Cardiac septum (tissue), 1 donor: ENCODE results near the gene SLC4A1. TPM values are rescaled to one million over a fixed set of nuclear protein-coding genes. Genes with fewer than 3 reads are reported as not detected.

Experiments
- DNase-seq: peaks from one replicate; pipeline ENCODE4 v3.0.0-alpha.2; 2020; ENCODE audit warnings: low spot score
- intact Hi-C: fragments of 100-400 bp; cut with DNase I; formaldehyde crosslinking; loops from one replicate; pipeline ENCODE4 v1.14.0; 2022
- total RNA-seq: library from RNA; stranded (reverse); fragmentation: NEBNext Ultra II Directional; extraction: Animal tissue kit (Norgen Biotek cat#: 25700); gene quantifications from one replicate; pipeline ENCODE4 v1.2.1, GENCODE V29; 2021
- donor health status: DM: no; HTN: no; CAD: no.

SLC4A1 gene
- total RNA-seq, 1 donor from 2014 or later: 4.0 TPM

DNA sequence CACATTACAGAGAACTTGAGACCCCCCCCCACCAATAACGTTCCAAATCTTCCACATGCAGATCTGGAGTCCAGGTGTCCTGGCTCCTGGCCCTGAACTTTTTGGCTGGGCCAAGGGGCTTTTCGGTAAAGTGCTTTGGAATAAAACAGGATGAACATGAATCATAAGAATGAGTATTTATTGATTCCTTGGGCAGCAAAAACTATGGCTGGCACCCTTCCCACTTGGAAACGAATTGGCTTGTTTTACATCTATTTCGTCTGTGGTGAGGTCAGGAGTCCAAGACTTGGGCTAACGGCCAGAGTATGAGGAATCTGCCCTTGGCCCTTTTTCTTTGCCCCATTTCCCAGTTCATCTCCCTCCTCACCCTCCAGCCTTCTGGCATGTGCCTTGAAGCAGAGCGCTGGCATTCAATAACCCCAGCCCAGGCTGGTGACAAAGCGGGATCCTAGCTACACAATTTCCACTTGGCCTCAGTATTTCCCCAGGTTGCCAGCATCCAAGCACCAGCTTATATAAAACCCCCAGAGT lies 44.3 kb downstream of the SLC4A1 start:
- DNase-seq: no peak
- intact Hi-C loops: no loop called here

DNA sequence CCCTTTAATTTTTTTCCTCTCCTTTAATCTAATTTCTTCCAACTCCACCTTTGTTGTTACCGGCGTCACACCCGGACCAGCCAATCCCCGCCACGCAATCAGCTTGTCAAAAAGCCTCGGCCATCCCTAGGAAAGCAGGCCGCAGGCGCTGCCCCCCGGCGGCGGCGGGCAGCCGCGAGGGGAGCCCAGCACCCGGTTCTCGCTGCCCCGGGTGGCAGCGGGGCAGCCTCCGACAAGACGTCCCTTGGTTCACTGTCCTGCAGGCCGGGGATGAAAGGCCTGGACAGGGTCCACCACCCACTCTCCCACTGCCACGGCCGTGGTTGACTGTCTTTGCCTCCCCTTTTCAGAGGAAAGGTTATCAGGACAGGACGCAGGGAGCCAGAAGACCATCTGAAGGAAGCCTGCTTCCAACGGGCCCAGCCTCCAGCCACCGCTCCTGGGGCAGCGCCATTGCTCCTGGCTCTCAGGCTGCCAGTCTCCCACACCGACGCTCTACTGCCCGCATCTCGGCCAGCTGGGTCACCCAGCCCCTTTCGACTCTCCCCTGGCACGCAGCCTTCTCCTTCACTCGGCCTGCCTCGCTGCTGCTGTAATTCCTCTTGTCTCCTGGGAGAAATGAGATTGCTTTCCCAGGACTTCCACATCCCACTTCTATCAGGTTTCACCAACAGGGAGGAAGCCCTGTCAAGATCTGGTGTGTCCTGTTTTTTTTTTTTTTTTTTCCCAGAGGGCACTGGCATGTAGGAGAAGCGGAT lies 45.6 kb downstream of the SLC4A1 start:
- DNase-seq: peak; percentile 89
- intact Hi-C loops: no loop called here

DNA sequence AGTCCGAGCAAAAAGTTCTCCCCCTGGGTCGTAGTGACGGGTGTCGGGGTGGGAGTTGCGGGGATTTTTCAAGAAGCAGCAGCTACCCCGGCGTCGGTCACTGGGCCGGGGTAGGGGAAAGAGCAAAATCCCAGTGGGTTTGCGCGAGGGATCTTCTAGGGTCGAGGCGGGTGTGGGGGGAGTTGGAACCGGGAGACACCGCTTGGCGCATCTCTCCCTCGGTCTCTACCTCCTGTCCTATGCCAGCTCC lies 46.1 kb downstream of the SLC4A1 start:
- intact Hi-C loops: loop anchor here (2.0 kb wide), 1 partner anchor 57 kb away; no protein-coding TSS in a partner anchor
- no peak for DNase-seq

DNA sequence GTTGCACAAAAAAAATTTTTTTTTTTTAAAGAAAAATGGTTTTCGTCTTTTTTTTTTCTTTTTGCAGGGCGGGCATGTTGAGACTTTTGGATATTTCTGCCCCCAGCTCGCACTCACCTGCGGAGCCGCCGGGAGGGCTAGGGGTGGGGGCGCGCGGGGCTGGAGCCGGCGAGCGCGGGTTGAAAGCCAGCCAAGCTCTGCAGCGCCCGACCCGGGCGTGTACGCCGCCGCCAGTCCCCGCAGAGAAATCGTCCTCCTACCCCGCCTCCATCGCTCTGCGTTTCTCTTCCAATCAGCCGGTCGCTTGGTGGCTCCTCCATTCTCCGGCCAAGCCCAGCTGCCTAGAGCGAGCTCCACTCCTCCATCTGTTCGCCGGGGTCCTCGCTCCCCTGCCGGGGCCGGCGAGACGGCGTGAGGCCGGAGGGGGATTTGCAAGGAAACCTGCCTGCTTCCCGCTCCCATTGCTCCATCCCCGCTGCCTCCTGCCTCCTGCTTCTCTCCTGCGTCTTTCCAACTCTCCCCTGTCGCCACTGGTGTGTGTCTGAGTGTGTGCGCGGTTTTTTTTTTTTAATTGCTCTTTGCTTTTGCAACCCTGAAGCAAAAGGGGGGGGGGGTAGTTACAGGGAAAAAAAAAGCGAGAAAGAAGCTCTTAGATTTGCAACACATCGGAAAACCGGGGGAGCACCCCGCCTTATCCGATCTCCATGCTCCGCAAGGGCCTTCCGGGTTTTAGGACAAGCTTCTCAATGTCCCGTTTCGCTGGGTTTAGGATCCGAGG lies 46.7 kb downstream of the SLC4A1 start:
- DNase-seq: peak; percentile 87

DNA sequence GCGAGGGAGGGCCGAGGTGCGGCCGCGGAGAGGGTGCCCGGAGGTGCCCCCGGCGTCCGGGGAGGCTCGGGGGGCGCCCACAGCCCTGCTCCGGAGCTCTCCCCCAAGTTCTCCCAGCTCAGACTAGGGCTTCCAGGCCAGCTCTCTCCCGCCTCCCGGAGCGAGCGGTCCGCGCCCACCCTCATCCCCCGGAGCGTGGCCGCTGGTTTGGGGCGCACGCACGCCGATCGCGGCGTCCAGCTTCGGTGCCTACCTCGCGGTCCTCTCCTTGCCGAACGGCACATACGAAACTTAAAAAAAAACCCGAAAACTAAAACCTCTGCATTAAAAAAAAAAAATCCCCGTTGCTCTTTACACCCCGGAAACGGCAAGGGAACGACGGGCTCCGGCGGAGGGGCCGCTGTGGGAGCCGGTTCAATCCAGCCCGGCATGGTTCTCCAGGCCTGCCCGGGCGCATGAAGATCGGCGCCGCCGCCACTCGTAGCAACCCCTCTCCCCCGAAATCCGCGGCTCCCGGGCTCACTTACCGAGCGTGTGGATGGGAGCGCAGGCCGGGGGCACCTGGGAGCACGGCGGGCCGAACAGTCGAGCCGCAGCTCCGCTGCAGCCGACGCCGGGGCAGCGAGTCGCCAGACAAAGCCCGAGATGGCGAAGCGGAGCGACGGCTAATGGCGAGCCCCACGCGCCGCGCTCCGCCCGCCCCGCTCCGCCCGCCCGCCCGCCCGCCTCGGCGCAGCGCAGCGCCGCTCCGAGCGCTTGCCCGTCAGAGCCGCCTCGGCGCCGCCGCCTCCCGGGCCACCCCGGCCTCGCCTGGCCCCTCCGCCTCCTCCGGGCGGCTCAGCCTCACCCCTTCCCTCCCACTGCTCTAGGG lies 47.5 kb downstream of the SLC4A1 start:
- intact Hi-C loops: loop anchor here (2.0 kb wide), 1 partner anchor 58 kb away; no protein-coding TSS in a partner anchor
- no peak for DNase-seq

More for the DNA sequence above, 46.7 kb downstream of the SLC4A1 start:
- intact Hi-C loops: loop anchor here (2.0 kb wide), 1 partner anchor 58 kb away; no protein-coding TSS in a partner anchor

DNA sequence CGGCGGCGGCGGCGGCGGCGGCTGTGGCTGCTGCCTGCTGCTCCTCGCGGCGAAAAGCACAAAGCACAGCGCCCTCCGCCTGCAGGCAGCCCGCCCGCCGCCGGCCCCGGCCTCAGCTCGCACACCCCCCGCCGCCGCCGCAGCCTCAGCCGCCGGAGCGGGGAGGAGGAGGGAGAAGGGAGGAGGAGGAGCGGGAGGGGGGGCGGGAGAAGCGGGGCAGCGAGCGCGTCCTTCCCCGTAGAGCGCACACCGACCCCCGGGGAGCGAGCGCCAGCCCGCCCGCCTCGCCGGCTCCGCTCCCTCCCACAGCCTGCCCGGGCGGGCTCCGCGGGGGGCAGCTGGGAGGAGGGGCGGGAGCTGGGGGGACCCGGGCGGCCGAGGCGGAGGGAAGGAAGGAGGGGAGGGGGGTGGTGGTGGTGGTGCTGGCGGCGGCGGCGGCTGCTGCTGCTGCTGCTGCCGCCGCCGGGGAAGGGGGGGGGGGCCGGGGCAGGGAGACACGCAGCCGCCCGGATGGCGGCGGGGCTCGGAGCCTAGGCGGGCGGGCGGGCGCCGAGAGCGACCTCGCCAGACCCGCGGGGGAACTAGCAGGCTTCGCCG lies 48.2 kb downstream of the SLC4A1 start, which contains the start of gene UBTF:
Gene UBTF (minus strand): TSS at position 60 of the 597 bp plus-strand sequence. CDS start 1,446 bp downstream, outside the sequence.
- intact Hi-C loops: loop anchor here (2.0 to 10.0 kb wide), 2 partner anchors 59 to 285 kb away; partner anchors contain the start of gene GPATCH8
- DNase-seq: peak; percentile 84

DNA sequence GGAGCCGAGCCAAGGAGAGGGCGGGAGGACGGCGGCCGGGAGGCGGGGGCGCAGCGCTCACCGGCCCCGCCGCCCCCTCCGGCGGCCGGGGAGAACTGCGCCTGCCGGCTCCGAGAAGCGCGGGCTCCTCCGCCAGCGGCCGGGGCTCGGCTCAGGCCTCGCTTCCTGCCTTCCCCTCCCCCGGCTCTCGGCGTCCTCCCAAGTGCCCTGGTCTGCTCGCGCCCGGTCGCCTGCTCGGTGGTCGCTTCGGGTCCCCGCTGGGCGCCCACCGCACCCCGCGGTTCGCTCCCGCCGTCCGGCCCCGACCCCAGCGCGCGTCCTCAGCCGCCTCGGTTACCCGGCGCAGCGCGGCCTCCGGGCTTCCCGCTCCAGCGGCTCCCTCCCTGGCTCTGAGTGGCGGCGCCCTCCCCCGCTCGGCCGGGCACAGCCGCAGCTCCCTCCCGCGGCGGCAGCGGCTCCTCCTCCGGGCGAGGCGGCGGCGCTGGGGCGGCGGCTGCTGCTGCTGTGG lies 48.8 kb downstream of the SLC4A1 start:
- intact Hi-C loops: loop anchor here (10.0 kb wide), 1 partner anchor 286 kb away; the partner anchor contains the start of gene GPATCH8
- DNase-seq: no peak

DNA sequence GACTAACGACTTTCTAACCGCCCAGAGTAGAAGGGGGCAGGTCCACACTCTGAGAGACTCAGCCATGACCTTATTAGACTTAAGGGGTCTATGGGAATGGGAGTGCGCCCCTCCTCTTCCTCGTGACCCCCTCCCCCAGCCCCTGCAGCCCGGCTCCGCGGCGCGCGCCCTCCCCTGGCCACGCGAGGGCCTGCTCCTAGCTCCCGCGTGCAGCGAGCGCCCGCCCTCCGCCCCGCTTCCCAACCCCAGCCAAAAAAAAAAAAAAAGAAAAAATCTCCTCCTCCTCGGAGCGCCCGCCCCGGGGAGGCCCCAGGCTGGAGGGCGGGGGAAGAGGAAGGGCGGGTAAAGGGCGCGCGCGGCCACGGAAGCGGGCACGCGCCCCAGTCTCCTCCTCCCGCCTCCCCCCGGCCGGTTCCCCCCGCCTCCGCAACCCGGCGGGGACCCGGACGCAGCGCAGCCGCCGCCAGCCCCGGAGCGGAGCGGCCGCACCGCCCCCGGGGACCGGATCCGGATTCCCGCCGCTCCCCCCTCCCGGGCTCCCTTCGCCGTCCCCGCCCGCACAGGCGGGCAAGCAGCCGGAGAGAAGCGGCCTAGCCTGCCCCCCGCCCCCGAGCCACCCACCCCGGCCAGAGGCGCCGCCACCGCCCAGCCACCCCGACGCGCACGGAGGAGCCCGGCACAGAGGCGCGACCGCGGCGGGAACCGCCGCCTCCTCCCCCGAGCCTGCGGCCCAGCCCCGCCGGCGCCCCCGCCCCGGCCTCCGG lies 49.4 kb downstream of the SLC4A1 start:
- peak; percentile 94 for DNase-seq
- intact Hi-C loops: loop anchor here (1.0 to 10.0 kb wide), 3 partner anchors 18 to 286 kb away; partner anchors contain the start of gene GPATCH8

DNA sequence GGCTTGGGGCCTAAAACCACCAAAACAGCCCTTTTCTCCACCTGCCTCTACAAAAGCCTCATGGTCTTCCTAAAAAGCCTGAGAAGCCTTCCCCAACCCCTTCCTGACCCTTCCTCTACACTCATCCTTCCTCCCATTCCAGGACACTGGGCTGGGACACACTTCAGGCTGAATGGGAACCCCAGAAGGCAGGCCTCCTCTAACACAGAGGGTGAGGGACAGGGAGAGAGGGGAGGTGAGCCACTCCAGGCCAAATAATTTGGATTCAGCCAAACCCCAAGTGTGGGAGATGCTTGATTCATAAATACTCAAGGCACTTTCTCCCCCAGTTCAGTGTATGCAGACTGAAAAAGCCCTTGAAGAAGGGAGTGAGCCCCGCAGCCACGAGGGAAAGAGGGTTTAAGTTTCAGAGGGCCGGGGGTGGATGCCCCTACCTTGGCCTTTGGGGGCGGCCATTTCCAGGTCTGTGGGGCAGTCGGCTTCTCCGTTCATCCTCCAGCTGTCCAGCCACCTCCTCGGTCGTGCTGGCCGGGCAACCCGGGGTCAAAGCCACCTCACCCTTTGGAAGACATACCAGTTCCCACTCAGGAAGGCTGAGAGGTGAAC lies 50.1 kb downstream of the SLC4A1 start:
- no peak for DNase-seq
- intact Hi-C loops: loop anchor here (1.0 to 10.0 kb wide), 3 partner anchors 18 to 287 kb away; partner anchors contain the start of gene GPATCH8

DNA sequence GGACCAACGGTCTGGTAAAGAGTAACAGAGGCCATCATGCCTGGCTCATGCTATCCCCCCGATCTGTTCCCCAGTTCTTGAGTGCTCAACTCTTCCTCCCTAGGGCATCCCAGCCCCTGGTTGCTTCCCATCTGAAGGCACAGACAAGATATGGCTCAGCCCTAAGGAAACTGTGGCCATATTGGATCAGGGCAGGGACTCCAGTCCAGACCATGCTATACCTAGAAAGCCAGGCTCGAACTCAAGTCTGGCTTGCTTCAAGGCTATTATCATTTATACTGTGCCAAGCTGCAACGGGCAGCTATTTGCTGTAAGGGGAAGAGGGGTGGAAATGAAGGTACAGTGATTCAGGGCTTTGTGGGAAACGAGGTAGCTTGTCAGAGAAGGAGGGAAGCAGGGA lies 51.2 kb downstream of the SLC4A1 start:
- intact Hi-C loops: loop anchor here (10.0 kb wide), 1 partner anchor 288 kb away; the partner anchor contains the start of gene GPATCH8
- no peak for DNase-seq

DNA sequence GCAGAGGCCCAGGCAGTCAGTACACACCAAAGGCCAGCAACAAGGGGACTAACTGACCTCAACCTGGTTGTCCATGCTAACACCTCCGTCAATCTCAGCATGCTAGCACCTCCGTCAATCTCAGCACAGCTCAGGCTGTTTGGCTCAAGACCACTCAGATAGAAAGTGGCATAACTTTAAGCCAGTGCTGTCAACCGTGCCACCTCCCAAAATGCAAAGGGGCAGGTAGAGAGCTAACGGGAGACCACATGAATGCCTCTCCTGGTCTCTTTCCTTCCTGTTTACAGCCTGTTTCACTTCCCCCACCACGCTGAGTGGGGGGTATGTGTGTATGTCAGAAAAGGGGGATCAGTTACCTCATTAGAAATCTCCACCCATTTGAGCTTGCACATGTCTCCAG lies 51.8 kb downstream of the SLC4A1 start:
- DNase-seq: no peak
- intact Hi-C loops: loop anchor here (10.0 kb wide), 1 partner anchor 289 kb away; the partner anchor contains the start of gene GPATCH8

DNA sequence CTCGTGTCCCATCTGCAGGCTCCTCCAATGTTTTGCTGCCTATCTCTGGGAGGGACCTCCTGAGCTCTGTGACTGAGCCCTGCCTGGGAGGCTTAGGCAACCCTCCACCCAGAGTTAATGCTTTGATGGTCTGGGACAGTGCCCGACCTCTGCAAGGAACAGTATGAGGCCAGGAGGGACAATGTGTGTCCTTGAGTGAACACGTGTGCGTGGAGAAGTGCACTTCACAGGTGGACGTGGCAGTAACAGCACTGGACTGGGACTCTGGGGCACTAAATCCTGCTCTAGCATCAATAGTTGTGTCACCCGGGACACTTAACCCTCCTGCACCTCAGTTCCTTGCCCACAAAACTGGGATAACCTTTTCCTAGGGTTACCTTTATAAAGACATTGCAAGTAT lies 53.0 kb downstream of the SLC4A1 start:
- intact Hi-C loops: loop anchor here (5.0 to 10.0 kb wide), 2 partner anchors 132 to 290 kb away; partner anchors contain the start of genes GPATCH8 and GRN
- DNase-seq: no peak

DNA sequence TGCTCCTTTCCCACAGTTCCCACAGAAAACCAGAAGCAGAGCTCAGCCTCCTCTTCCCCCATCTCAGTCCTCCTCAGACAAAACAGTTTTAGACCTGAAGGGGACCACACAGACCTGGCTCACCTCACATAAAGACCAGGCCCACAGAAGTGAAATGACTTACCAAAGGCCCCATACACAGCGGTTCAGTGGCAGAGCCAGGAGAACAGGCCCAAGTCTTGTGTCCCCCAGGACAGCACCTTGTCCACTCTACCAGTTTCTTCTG lies 53.8 kb downstream of the SLC4A1 start:
- DNase-seq: no peak
- intact Hi-C loops: loop anchor here (5.0 to 10.0 kb wide), 2 partner anchors 133 to 291 kb away; partner anchors contain the start of genes GPATCH8 and GRN

DNA sequence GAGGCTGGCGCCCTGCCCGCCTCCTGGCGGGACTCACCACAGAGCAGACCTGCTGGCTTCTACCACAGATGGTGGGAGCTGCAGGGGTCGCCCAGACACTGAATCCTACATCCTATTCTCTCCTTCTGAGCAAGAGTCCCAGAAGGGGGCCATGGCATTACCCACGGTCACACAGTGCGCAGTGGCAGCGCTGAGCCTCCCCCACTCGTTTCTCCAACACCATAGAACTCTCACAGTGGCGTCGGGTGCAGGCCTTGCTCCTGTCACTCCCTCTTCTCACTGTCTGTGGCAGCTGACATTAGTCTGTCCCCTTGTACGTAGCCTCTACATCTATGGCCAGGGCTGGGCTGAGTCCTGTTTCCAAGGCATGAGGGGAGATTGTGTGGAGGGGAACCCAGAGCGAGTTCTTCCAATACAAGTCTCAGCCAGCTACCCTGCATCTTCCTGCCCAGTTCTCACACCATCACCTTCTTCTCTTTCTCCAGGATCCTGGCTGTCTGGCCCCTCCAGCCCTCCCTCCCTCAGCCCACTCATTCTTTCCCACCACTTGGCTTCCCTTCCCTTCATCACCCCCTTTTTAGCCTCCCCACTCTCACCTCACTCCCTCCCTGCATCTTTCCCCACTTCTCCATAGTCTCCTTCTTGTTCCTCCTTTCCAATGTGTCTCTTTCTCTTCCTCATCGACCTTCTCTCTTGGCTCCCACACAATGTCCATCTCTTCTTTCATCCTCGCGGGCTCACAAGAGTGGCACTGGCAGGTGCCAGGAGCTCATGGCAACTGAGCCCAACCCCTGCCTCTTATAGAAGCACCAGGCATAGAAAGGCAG lies 54.3 kb downstream of the SLC4A1 start:
- intact Hi-C loops: loop anchor here (5.0 to 10.0 kb wide), 2 partner anchors 134 to 291 kb away; partner anchors contain the start of genes GPATCH8 and GRN

DNA sequence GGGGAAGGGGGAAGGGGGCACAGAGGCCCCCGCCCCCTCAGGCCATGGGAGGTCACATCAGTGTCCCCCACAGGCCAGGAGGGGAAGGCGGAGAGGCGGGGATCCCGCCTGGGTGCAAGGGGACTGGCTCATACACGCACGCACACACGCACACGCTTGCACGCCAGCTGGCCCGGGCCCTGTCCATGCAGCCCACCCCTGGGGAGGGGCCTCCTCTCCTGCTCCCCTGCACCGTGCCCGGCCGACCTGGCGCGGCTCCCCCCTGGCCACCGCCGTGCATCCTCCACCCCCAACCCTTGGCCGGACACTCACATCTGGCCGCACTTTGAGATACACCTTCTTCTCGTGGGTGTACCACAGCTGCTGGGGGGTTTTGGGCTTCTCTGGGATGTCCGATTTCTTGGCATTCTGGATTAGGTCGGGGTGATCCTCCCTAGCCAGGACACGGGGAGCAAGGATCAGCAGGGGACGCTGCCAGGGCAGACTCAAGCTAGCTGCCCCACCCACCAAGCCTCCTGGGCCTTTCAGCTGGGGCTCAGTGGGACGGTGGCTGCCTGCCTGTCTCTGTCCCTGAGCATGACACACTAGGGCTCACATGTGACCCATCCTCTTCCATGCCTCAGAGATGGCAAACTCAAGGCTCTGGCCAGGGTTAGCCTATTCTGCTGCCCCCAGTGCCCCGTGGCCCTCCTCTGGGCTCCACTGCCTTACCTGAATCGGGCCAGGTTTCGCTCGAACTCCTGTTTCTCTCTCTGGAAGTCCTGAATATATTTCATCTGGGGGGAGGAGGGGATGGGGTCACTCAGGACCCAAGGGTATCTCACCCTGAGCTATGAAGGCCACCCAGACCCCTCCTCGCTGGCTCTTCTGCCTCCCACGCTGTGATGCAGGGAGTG lies 55.2 kb downstream of the SLC4A1 start:
- no peak for DNase-seq
- intact Hi-C loops: loop anchor here (5.0 to 10.0 kb wide), 2 partner anchors 135 to 292 kb away; partner anchors contain the start of genes GPATCH8 and GRN

More for the DNA sequence above, 54.3 kb downstream of the SLC4A1 start:
- no peak for DNase-seq
